Stimulated activated naive CD8-positive, alpha-beta T cell treated with anti-CD3 and anti-CD28 coated beads, Interleukin-15, Interleukin-2, amounts not matched to agents 100 ng/mL and 50 ng/mL, for 24 hours (primary cell): Measurements from ENCODE around the gene CMIP.
"Not testable (repeated sequence)": the region's sequence is repeated elsewhere in the genome, so short reads cannot be mapped to it uniquely, and the experiment has no call there.

Experiments
- H3K27ac Mint-ChIP-seq: one replicate; pipeline ENCODE4 v1.8.0; 2021; ENCODE audit warnings: mild to moderate bottlenecking, mixed read lengths
- H3K27me3 Mint-ChIP-seq: one replicate; pipeline ENCODE4 v1.8.0; 2021; ENCODE audit warnings: mixed read lengths
- H3K36me3 Mint-ChIP-seq: one replicate; pipeline ENCODE4 v1.8.0; 2021; ENCODE audit warnings: low read depth, mixed read lengths
- H3K4me1 Mint-ChIP-seq: one replicate; pipeline ENCODE4 v1.8.0; 2021; ENCODE audit warnings: low read depth, mixed read lengths
- H3K4me3 Mint-ChIP-seq: one replicate; pipeline ENCODE4 v1.8.0; 2021; ENCODE audit warnings: mild to moderate bottlenecking, mixed read lengths
- H3K9me3 Mint-ChIP-seq: one replicate; pipeline ENCODE4 v1.8.0; 2021; ENCODE audit warnings: mixed read lengths

Gene CMIP

DNA sequence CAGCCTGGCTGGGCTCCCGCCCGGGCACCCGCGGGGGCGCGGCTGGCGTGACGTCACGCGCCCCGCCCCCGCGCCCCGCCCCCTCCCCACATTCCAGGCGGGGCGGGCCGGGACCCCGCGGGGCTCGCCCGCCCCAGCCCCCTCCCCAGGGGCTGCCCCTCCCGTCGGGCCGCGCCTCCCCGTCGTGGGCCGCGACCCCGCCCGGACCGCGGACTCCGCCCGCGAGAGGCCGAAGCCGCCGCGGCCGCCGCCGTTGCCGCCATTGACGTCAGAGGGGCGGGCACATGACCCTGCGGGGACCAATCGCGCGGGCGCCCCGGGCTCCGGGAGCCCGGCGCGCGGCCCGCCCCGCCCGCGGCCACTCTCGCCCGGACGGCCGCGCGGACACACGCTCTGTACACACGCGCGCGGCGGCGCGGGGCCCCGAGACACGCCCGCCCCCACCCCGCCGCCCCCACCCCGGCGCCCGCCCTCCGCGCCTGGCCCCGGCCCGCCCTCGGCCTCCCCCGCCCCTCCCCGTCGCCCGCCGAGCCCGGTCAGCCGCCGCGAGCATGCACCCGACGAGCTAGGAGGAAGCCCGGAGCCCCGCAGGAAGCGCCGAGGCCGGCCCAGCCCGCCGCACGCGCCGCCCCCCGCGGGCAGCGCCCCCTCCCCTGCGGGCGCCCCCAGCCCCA lies at the start of gene CMIP:
Gene CMIP (plus strand): TSS at position 361 of the 674 bp plus-strand sequence.
- Mint-ChIP-seq H3K4me3 (peak within 1 kb of the TSS; percentile 88), H3K27ac (peak within 1 kb of the TSS; percentile 86), H3K36me3 (peaks cover 3% of the 10 kb centered on the region), H3K4me1 (peaks cover 48% of the 10 kb centered on the region), H3K27me3 (peaks cover 9% of the 10 kb centered on the region), H3K9me3 (no peaks in the 10 kb centered on the region)

GRCh38 chr16:81394966-81395655 lies 49.5 kb upstream of the CMIP start:
- no peaks in the 10 kb centered on the region for H3K9me3 Mint-ChIP-seq
- no peaks in the 10 kb centered on the region for H3K4me1 Mint-ChIP-seq
- no peaks in the 10 kb centered on the region for H3K27me3 Mint-ChIP-seq
- H3K36me3 Mint-ChIP-seq = peaks cover 11% of the 10 kb centered on the region
- H3K27ac Mint-ChIP-seq = no peak overlapping the region
- no peak overlapping the region for H3K4me3 Mint-ChIP-seq

DNA sequence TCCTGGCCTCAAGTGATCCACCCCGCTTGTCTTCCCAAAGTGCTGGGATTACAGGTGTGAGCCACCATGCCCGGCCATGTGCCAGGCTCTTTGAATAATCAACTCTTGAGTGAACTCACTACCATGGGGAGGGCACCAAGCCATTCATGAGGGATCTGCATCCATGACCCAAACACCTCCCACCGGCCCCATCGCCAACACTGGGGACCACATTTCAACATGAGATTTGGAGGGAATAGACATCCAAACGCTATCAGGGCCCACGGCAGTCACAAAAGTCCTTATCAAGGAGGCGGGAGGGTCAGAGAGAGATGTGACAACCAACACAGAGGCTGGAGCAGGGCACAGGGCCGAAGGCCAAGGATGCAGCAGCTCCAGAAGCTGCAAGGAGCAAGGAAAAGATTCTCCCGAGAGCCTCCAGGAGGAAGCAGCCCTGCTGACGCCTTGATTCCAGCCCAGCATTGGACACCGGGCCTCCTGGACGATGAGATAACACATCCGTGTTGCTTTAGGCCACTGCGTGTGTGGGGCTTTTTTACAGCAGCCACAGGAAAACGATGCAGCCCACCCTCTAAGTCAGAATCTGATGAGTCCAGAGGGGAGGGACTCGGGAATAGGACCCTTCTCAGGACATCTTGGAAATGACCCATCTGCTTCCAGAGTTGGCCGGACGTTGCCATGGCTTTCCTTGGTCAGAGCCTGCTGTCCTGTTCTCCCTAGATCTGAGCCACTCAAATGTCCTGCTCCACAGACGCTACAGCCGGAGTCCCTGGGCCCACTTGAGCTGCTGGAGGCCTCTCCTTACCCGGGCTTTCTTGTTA lies 47.3 kb upstream of the CMIP start:
- H3K9me3 Mint-ChIP-seq = no peaks in the 10 kb centered on the region
- no peaks in the 10 kb centered on the region for H3K36me3 Mint-ChIP-seq
- H3K27me3 Mint-ChIP-seq = peaks cover under 1% of the 10 kb centered on the region
- no peak overlapping the region for H3K27ac Mint-ChIP-seq
- no peak overlapping the region for H3K4me3 Mint-ChIP-seq
- no peaks in the 10 kb centered on the region for H3K4me1 Mint-ChIP-seq

GRCh38 chr16:81397879-81398520 lies 46.6 kb upstream of the CMIP start:
- Mint-ChIP-seq H3K9me3 (no peaks in the 10 kb centered on the region), H3K27me3 (peaks cover 3% of the 10 kb centered on the region), H3K36me3 (no peaks in the 10 kb centered on the region), H3K4me1 (no peaks in the 10 kb centered on the region), H3K4me3 (no peak overlapping the region), H3K27ac (no peak overlapping the region)

DNA sequence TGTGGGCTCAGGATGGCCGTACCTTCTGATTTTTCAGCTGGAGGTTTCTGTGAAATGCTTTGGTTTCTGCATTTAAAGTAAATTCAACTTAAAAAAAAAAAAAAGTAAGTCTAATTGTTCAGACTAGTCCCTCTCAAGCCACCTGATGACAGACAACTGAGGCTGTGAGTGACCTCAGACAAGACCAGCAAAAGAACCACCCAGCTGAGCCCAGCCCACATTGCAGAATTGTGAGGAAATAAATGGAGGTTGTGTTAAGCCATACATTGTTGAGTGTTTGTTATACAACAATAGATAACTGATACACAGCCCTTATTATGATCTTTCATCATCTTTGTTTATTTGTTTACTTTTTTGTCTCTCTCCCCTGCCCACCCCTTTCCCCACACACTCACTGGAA lies 44.7 kb upstream of the CMIP start:
- Mint-ChIP-seq H3K9me3 (no peaks in the 10 kb centered on the region), H3K27me3 (peaks cover 3% of the 10 kb centered on the region), H3K27ac (no peak overlapping the region), H3K4me3 (no peak overlapping the region), H3K4me1 (no peaks in the 10 kb centered on the region), H3K36me3 (no peaks in the 10 kb centered on the region)

- no peaks in the 10 kb centered on the region for H3K4me1 Mint-ChIP-seq
- no peak overlapping the region for H3K27ac Mint-ChIP-seq
- H3K4me3 Mint-ChIP-seq = no peak overlapping the region
- peaks cover 3% of the 10 kb centered on the region for H3K27me3 Mint-ChIP-seq
- no peaks in the 10 kb centered on the region for H3K36me3 Mint-ChIP-seq
- H3K9me3 Mint-ChIP-seq = no peaks in the 10 kb centered on the region
Measured at GRCh38 chr16:81401035-81401950, 43.3 kb upstream of the CMIP start.

- no peaks in the 10 kb centered on the region for H3K4me1 Mint-ChIP-seq
- no peaks in the 10 kb centered on the region for H3K9me3 Mint-ChIP-seq
- no peaks in the 10 kb centered on the region for H3K36me3 Mint-ChIP-seq
- peak overlapping the region; percentile 13 for H3K4me3 Mint-ChIP-seq
- no peak overlapping the region for H3K27ac Mint-ChIP-seq
- peaks cover 3% of the 10 kb centered on the region for H3K27me3 Mint-ChIP-seq
Measured at GRCh38 chr16:81403208-81403600, 41.4 kb upstream of the CMIP start.

DNA sequence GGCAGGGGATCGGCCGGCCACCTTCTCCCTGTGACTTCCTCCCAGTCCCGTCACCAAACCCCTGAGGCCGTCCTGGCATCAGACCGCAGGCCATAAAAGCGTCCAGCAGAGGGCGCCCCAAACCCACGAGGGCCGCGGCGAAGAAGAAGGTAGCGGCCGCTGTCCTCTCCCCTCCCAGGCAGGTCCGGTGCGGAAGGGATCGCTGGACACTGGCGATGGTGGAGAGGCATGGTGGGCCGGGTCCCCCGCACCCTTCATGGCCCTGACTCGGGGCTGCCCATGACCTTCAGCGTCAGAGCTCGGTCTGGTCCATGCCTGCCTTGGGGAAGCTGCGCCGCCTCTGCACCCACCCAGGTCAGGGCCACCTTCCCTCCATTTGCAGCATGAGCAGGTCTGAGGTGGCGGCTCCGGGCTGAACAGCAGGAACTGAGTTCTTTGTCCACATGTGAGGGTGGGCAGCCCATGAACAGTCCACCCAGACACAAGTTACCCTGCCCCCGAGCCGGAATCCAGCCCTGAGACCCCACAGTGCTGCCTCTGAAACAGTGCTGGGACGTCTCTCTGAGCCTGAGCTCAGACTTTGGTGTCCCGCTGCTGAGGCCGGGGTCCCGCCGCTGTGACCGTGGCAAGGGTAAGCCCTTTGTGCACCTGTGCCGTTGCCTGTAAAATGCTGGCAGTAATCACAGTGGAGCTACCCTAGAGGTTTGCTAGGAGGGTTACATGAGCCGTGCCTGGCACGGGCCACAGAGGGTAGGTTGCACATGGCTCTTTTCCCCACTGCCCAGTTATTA lies 40.8 kb upstream of the CMIP start:
- Mint-ChIP-seq H3K27ac (no peak overlapping the region), H3K27me3 (peaks cover 3% of the 10 kb centered on the region), H3K4me1 (no peaks in the 10 kb centered on the region), H3K9me3 (no peaks in the 10 kb centered on the region), H3K4me3 (peak overlapping the region; percentile 13), H3K36me3 (no peaks in the 10 kb centered on the region)

DNA sequence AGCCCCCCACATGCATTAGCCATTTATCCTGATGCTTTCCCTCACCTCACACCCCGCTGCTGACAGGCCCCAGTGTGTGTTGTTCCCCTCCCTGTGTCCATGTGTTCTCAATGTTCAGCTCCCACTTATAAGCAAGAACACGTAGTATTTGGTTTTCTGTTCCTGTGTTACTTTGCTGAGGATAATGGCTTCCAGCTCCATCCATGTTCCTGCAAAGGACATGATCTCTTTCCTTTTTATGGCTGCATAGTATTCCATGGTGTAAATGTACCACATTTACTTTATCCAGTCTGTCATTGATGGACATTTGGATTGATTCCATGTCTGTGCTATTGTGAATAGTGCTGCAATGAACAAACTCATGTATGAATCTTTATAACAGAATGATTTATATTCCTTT lies 39.6 kb upstream of the CMIP start:
- H3K27ac Mint-ChIP-seq, H3K4me3 Mint-ChIP-seq, H3K27me3 Mint-ChIP-seq: not testable (repeated sequence)

DNA sequence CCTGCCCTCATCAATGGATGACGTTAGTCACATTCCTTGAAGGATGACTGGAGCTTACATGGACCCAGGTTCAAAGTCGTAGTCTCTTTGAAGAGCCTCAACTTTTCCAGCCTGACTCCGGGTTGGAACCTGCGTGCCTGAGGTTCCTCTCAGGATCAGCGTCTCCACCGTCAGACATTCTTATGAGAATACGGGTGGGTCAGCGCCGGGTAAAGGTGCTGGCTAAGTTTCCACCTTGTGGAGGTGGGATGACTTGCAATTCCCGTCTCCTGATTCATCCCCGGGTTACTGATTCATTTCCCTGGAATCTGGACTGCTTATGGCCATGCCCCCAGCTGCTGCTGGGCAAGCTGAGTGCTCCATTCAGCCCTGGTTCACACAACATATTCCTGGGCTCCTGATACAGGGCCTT lies 38.9 kb upstream of the CMIP start:
- Mint-ChIP-seq H3K27me3 (peaks cover 3% of the 10 kb centered on the region), H3K4me3 (no peak overlapping the region), H3K9me3 (no peaks in the 10 kb centered on the region), H3K27ac (no peak overlapping the region), H3K4me1 (no peaks in the 10 kb centered on the region), H3K36me3 (no peaks in the 10 kb centered on the region)

More for the DNA sequence above, 39.6 kb upstream of the CMIP start:
- H3K9me3 Mint-ChIP-seq, H3K36me3 Mint-ChIP-seq, H3K4me1 Mint-ChIP-seq: not testable (repeated sequence)

GRCh38 chr16:81408409-81408950 lies 36.1 kb upstream of the CMIP start:
- Mint-ChIP-seq H3K4me3 (no peak overlapping the region), H3K27me3 (no peaks in the 10 kb centered on the region), H3K27ac (no peak overlapping the region), H3K4me1 (no peaks in the 10 kb centered on the region), H3K9me3 (no peaks in the 10 kb centered on the region), H3K36me3 (no peaks in the 10 kb centered on the region)

DNA sequence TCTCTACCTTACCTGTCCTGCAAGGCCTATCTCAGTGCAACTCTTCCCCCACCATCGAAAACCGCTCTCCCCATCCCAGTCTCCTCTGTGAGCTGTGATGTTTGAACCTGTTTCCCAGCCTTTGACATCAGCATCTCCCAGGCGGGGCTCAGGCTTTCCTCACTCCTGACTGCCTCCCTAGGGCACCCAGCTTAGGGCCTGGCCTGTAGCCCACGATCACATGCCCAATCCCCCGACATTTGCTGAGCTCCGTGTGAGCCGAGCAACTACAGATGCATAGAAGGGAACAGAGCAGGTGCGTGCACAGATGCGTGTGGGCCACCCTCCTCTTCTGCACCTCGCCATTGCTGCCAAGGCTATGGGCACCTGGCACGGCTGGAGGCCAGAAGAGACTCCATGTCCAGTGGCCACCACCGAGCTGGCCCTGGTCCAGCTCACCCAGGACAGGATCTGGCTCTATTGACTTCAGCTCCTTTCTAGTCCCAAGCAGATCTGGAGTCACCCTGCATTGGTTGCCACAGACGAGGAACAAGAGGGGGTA lies 35.5 kb upstream of the CMIP start:
- H3K36me3 Mint-ChIP-seq = no peaks in the 10 kb centered on the region
- H3K9me3 Mint-ChIP-seq = no peaks in the 10 kb centered on the region
- no peaks in the 10 kb centered on the region for H3K4me1 Mint-ChIP-seq
- H3K4me3 Mint-ChIP-seq = no peak overlapping the region
- H3K27me3 Mint-ChIP-seq = no peaks in the 10 kb centered on the region
- no peak overlapping the region for H3K27ac Mint-ChIP-seq

GRCh38 chr16:81410643-81411293 lies 33.8 kb upstream of the CMIP start:
- no peaks in the 10 kb centered on the region for H3K4me1 Mint-ChIP-seq
- H3K36me3 Mint-ChIP-seq = no peaks in the 10 kb centered on the region
- H3K4me3 Mint-ChIP-seq = no peak overlapping the region

More at GRCh38 chr16:81410643-81411293, 33.8 kb upstream of the CMIP start:
- Mint-ChIP-seq H3K27me3 (no peaks in the 10 kb centered on the region), H3K27ac (no peak overlapping the region), H3K9me3 (no peaks in the 10 kb centered on the region)
